Measurements from ENCODE around the gene MAD1L1.

- TF ChIP-seq CTCF (IDR thresholded peaks at IDR 0.05; ENCODE audit: low read depth, low read length, poor library complexity, severe bottlenecking) (no peak), EZH2phosphoT487 (IDR thresholded peaks at IDR 0.05; ENCODE audit: borderline replicate concordance, low read length) (no peak)
These were observed 102.7 kb downstream of the MAD1L1 start for GRCh38 chr7:2130096-2130375.
